Measurements from ENCODE around the gene AIMP1.

The AIMP1 gene

DNA sequence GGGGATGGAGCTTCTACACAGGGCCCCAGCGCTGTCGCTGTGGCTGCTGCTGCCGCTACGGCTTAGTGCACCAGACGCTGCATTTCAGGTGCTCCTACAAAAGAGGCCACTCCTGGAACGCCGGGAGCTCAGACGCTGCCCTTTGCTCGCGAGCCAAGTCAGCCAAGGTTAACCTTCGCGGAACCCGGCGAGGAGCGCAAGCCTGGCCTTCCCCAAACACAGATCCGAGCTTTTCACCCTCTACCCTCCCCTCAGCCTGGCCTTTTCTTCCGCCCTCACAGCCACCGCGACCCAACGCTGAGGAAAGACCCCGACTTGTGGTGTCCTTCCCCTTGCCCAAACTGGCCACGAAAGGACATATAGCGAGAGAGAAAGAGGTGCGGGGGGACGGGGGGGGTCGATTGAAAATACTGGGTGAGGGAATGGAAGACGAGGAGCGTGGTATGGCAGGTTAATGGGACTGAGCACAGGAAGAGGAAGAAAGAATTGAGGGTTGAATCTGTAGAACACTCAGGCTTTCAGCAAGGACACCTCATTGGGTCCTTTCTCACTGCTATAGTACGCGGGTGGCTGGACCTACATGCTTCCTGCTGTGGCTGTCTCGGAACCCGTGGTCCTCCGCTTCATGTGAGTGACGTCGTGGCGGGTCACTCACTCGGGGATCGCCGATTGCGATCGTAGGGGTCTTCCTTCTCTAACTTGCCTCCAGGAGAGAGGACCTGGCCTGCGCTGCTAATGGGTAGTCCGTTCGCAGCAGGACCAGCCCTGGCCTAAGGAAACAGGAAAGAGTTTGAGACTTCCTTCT lies at the start of gene AIMP1, which contains the start of gene TBCK:
Gene AIMP1, plus strand, starts transcription at position 583 of the 805 bp plus-strand sequence. CDS start 8,460 bp downstream, outside the sequence.
Gene TBCK, minus strand, starts transcription at position 242 of the 805 bp plus-strand sequence. CDS start 7,249 bp downstream, outside the sequence.
- peak; percentile 40 for FAIRE-seq

GRCh38 chr4:106268786-106269185 lies 47.6 kb upstream of the AIMP1 start:
- FAIRE-seq, result no peak

GRCh38 chr4:106269711-106270110 lies 46.6 kb upstream of the AIMP1 start:
- FAIRE-seq, result no peak

GRCh38 chr4:106270736-106271135 lies 45.6 kb upstream of the AIMP1 start:
- no peak for FAIRE-seq

GRCh38 chr4:106273831-106274230 lies 42.5 kb upstream of the AIMP1 start:
- FAIRE-seq, result no peak

DNA sequence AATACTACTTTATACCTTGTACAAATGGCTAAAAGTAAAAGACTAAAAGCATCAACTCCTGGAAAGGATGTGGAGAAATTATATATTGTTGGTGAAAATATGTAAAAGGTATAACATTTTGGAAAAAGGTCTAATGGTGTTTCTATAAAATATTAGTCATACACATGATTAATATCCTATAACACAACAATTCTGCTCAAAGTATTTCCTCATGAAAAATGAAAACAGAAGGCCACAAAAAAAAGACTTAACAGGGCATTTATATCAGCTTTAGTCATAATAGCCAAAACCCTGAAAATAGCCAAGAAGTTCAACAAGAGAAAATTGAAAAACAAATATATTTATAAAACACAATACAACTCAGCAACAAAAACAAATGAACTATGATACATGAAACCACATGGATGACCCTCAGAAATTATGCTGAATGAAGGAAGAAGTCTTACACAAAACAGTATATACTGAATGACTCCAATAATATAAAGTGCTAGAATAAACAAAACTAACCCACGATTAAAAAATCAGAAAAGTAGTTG lies 39.1 kb upstream of the AIMP1 start:
- FAIRE-seq, result peak; percentile 3

- no peak for FAIRE-seq
These were observed 32.1 kb upstream of the AIMP1 start for GRCh38 chr4:106284227-106284626.

GRCh38 chr4:106286611-106287010 lies 29.7 kb upstream of the AIMP1 start:
- FAIRE-seq, result no peak

DNA sequence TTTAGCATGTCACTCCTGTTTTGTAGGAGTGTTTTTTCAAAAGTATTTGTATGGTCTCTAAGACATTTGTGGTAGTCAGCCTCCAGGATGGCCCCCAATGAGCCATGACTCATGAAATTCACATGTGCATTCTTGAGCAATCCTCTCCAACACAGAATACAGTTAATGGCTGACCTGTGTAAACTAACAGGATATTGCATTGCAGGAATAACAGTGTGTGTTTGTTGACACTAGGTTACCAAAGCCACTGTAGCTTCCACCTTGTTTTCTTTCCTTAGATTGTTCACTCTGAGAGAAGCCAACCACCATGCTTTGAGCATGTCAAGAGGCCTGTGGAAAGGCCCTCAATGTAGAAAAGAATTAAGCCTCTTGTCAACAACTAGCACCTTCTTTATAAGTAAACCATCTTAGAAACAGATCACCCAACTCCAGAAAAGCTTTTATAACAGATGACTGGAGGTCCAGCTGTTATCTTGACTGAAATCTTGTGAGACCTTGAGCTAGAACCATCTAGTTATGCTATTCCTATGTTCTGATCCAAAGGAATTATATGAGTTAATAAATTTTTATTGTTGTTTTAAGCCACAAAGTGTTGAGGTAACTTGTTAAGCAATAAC lies 28.9 kb upstream of the AIMP1 start:
- FAIRE-seq, result no peak

- FAIRE-seq, result no peak
These were observed 26.6 kb upstream of the AIMP1 start for GRCh38 chr4:106289737-106290136.

DNA sequence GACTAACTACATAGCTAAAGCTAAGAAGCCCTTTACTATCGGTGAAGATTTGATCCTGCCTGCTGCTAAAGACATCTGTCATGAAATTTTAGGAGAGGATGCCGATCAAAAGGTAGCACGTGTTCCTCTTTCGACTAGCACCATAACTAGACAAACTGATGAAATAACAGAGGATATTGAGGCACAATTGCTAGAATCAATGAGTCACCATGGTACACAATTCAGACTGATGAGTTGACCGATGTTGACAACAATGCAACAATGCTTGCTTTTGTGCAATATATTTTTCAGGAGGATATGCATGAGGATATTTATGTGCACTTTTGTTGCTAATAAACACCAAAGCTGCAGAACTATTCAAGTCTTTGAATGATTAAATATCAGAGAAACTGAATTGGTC lies 24.7 kb upstream of the AIMP1 start:
- no peak for FAIRE-seq

GRCh38 chr4:106294062-106294461 lies 22.3 kb upstream of the AIMP1 start:
- no peak for FAIRE-seq

- FAIRE-seq, result no peak
These were observed 18.9 kb upstream of the AIMP1 start for GRCh38 chr4:106297245-106298035.

- FAIRE-seq, result no peak
These were observed 16.4 kb upstream of the AIMP1 start for GRCh38 chr4:106299977-106300376.

DNA sequence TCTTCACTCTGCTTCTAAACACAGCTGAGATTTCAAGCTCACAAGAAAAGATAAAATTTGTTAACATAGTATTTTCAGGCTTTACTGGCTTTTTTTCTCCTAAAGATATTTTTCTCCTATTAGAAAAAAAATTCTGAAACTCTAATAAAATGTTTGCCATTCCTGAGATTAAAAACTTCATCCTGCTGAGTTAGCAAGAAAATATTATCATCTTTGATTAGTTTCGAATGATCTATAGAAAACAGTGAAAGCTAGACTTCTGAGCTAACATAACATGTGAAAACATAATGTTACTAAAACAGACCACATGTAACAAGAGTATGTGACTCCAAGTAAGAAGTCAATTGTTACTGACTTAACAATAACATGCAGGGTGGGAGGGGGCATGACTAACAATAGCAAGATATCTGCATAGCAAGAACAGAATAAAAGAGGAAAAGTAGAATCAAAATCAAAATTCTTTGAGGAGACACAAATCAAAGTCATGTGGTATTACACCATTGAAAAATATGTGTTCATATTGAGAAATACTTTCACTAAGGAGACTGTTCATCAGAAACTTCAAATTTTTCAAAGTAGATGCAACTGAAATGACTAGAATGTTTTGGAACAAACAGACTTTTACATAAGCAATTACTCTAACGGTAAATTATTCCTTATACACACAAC lies 14.8 kb upstream of the AIMP1 start:
- FAIRE-seq, result no peak

- FAIRE-seq, result no peak
These were observed 14.3 kb upstream of the AIMP1 start for GRCh38 chr4:106302062-106302438.

DNA sequence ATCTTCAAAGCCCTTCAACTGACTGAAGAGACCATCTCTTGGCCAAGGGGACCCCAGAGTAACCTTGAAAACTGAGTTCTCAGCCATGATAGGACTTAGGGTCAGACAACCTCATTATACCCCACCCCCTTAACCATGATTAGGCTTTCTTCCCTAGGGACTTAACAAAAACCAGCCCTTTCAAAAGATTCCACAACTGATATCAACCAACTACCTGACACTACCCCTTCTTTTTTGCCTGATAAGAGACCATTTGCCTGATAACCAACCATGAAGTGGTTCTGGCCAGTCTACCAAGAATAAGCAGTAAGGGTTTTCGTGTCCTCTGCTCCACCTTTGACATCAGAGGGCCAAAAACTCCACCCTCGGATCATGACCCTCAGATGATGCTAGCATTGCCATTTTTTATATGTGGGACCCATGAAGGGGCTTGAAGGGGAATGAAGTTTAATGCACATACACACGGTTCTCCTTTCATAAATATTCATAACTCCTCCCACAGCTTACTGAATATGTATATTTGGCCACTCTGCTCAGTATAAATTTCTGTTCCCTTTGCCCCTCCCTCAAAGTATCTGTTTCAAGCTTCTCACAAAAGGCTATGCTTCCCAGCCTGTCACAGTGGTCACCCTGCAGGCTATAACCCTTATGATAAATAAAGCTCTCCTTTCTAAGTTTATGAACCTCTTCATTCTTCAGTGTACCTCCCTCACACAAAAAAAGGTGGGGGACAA lies 12.6 kb upstream of the AIMP1 start:
- FAIRE-seq, result no peak

DNA sequence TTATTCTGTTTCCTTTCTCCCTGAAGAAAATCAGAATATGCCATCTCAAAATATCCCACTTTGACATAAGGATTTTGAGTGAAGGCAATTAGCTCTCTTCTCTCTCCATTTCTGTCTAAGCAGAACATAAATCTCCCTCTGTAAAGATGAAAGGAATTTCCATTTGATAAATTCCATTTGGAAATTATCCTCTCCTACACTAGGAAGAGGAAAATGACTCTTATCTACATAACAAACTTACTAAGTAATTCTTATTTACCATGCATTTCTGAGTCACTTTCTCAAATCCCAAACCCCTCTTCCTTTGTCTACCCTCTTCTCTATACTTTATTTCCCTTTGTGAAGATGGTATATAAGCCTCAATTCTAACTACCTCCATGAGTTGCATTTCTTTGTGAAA lies 11.7 kb upstream of the AIMP1 start:
- FAIRE-seq, result no peak

GRCh38 chr4:106305435-106306055 lies 10.8 kb upstream of the AIMP1 start:
- FAIRE-seq, result no peak

DNA sequence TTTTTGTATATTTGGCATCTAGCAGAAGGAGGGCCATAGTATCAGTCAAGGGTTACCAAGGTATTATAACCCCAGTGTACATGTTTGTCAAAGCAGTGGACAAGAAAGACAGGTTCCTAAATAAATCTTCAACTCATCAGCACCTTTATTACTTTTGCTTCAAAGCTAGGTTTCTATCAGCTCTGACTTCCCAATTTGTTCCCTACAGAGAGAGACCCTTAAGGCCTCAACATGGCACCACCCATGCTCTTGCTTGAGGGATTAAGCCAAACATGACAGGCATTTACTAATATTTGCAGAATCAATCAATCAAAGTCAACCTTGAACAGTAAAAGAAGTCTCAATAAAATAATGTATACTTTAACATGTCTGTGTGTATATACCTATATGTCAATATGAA lies 9.8 kb upstream of the AIMP1 start:
- FAIRE-seq, result no peak

- FAIRE-seq, result no peak
These were observed 4.0 kb upstream of the AIMP1 start for GRCh38 chr4:106312377-106312776.
